Loucy (cell line): Measurements from ENCODE around the gene EMP1.

ENCODE experiments used
- H2AFZ ChIP-seq: fragments of 200-600 bp; sonication (generic); 2 replicates; pipeline ENCODE4 v1.6.0; 2016; ENCODE audit warnings: antibody characterized with exemption, mild to moderate bottlenecking, low read length, moderate library complexity
- H3F3A ChIP-seq: fragments of 200-600 bp; 2 replicates; pipeline ENCODE4 v1.6.0; 2016; ENCODE audit warnings: antibody characterized with exemption, low read depth, mild to moderate bottlenecking
- H3K27me3 ChIP-seq: fragments of 200-600 bp; sonication (generic); 2 replicates; pipeline ENCODE4 v1.6.1; 2014; ENCODE audit warnings: low read length, mild to moderate bottlenecking; ENCODE audit not compliant: insufficient read depth, poor library complexity, severe bottlenecking
- H3K36me3 ChIP-seq: fragments of 200-600 bp; sonication (generic); 2 replicates; pipeline ENCODE4 v1.6.1; 2016; ENCODE audit warnings: low read length; ENCODE audit not compliant: insufficient read depth
- H3K4me1 ChIP-seq: fragments of 200-600 bp; sonication (generic); 2 replicates; pipeline ENCODE4 v1.5.1; 2014; ENCODE audit warnings: low read length, mild to moderate bottlenecking; ENCODE audit not compliant: insufficient read depth, poor library complexity, severe bottlenecking
- H3K4me2 ChIP-seq: fragments of 200-600 bp; sonication (generic); 2 replicates; pipeline ENCODE4 v1.6.0; 2014; ENCODE audit warnings: antibody characterized with exemption, low read length, low read depth, mild to moderate bottlenecking; ENCODE audit not compliant: poor library complexity, severe bottlenecking
- H3K4me3 ChIP-seq: fragments of 200-600 bp; sonication (generic); 2 replicates; pipeline ENCODE4 v1.5.1; 2014; ENCODE audit warnings: low read length, mild to moderate bottlenecking, mixed read lengths; ENCODE audit not compliant: poor library complexity, severe bottlenecking
- H3K79me2 ChIP-seq: fragments of 200-600 bp; sonication (generic); 2 replicates; pipeline ENCODE4 v1.6.1; 2014; ENCODE audit warnings: low read length; ENCODE audit not compliant: insufficient read depth
- H3K9ac ChIP-seq: fragments of 200-600 bp; sonication (generic); 2 replicates; pipeline ENCODE4 v1.6.0; 2014; ENCODE audit warnings: mild to moderate bottlenecking, low read depth, low read length, moderate library complexity; ENCODE audit not compliant: poor library complexity, severe bottlenecking
- H3K9me2 ChIP-seq: fragments of 200-600 bp; sonication (generic); replicated peaks from 2 replicates; pipeline ENCODE4 v1.6.1; 2016; ENCODE audit warnings: low read depth, low read length, mixed read lengths
- H3K9me3 ChIP-seq: fragments of 200-600 bp; sonication (generic); 2 replicates; pipeline ENCODE4 v1.6.1; 2014; ENCODE audit warnings: mild to moderate bottlenecking, antibody characterized with exemption, low read length, low read depth; ENCODE audit not compliant: insufficient read depth
- H4K20me1 ChIP-seq: fragments of 200-600 bp; sonication (generic); 2 replicates; pipeline ENCODE4 v1.6.0; 2014; ENCODE audit warnings: antibody characterized with exemption, low read length, mild to moderate bottlenecking; ENCODE audit not compliant: insufficient read depth, poor library complexity, severe bottlenecking
- EZH2phosphoT487 ChIP-seq: fragments of 200-600 bp; IDR thresholded peaks from 2 replicates; pipeline ENCODE4 v1.6.1; 2018; ENCODE audit warnings: antibody characterized with exemption, mild to moderate bottlenecking, moderate library complexity, borderline replicate concordance
- TF ChIP-seq, protein P1 (sequence below): fragments of 200-600 bp; sonication (generic); conservative IDR thresholded peaks from 2 replicates; pipeline ENCODE4 v1.5.1; 2014; ENCODE audit warnings: mild to moderate bottlenecking, antibody characterized with exemption, low read length

The EMP1 gene

DNA sequence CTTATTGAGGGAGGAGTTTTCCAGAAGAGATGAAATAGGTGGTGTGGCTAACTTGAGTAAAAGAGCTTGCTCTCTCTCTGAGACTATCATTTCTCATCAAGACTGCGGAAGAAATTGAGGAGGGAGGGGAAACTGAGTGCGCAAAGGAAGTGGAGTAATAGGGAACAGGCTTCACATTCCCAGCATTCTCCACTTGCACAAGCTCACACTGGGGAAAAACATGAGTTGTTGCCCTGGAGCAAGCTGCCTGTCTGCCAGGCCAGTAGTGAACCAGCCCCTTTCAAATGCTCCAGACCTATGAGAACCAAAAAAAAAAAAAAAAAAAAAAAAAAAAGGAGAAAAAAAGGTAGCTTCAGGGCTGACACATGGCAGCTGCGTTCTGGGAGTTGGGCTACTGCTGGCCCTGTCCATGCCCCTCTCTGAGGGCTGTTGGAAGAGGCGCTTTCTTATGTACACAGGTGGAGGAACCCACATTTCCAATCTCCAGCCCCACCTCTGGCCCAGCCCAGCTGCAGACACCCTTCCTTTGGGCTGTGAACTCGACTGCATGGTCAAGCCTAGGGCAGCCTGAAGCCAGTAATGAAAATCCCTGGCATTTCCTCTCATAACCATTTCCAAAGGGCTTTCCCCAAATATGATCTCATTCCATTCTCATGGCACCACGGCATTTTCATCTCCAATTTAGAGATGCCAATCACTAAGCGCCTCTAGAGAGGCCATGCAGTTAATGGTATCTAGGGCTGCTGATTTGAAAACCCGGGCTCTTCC is 32.5 kb upstream of the EMP1 start:
- Histone ChIP-seq H3K9me3 (peaks cover 4% of the 10 kb centered on the region; the same call in 1 of the 2 replicates), H3K27me3 (no peaks in the 10 kb centered on the region), H3K9ac (peak overlapping the region; percentile 83), H3K9me2 (no peaks in the 10 kb centered on the region), H3F3A (peaks cover 17% of the 10 kb centered on the region), H3K79me2 (no peaks in the 10 kb centered on the region), H3K36me3 (no peaks in the 10 kb centered on the region), H3K4me3 (no peak overlapping the region), H3K4me2 (peak overlapping the region; percentile 82), H4K20me1 (no peaks in the 10 kb centered on the region), H3K4me1 (peaks cover 52% of the 10 kb centered on the region), H2AFZ (no peak overlapping the region)
- TF ChIP-seq, protein P1, sequence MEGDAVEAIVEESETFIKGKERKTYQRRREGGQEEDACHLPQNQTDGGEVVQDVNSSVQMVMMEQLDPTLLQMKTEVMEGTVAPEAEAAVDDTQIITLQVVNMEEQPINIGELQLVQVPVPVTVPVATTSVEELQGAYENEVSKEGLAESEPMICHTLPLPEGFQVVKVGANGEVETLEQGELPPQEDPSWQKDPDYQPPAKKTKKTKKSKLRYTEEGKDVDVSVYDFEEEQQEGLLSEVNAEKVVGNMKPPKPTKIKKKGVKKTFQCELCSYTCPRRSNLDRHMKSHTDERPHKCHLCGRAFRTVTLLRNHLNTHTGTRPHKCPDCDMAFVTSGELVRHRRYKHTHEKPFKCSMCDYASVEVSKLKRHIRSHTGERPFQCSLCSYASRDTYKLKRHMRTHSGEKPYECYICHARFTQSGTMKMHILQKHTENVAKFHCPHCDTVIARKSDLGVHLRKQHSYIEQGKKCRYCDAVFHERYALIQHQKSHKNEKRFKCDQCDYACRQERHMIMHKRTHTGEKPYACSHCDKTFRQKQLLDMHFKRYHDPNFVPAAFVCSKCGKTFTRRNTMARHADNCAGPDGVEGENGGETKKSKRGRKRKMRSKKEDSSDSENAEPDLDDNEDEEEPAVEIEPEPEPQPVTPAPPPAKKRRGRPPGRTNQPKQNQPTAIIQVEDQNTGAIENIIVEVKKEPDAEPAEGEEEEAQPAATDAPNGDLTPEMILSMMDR: no peak
- no peak for TF ChIP-seq EZH2phosphoT487

- no peaks in the 10 kb centered on the region for H3K27me3 ChIP-seq
- H3K9me2 ChIP-seq: no peaks in the 10 kb centered on the region
- H2AFZ ChIP-seq: no peak overlapping the region
- peaks cover 4% of the 10 kb centered on the region; the same call in 1 of the 2 replicates for H3K9me3 ChIP-seq
- no peaks in the 10 kb centered on the region for H3K36me3 ChIP-seq
- H3F3A ChIP-seq: peaks cover 17% of the 10 kb centered on the region
- H4K20me1 ChIP-seq: no peaks in the 10 kb centered on the region
- H3K4me3 ChIP-seq: peak overlapping the region; percentile 65
- peak overlapping the region; percentile 82 for H3K4me2 ChIP-seq
- H3K4me1 ChIP-seq: peaks cover 62% of the 10 kb centered on the region
- no peaks in the 10 kb centered on the region for H3K79me2 ChIP-seq
- peak overlapping the region; percentile 83 for H3K9ac ChIP-seq
- TF ChIP-seq, protein P1: no peak
- TF ChIP-seq EZH2phosphoT487: no peak
Measured at GRCh38 chr12:13164921-13165616, 31.5 kb upstream of the EMP1 start.

- H3K9me2 ChIP-seq: no peaks in the 10 kb centered on the region
- peak overlapping the region; percentile 65 for H3K4me3 ChIP-seq
- no peak overlapping the region for H2AFZ ChIP-seq
- peaks cover 68% of the 10 kb centered on the region for H3K4me1 ChIP-seq
- TF ChIP-seq EZH2phosphoT487: no peak
- TF ChIP-seq, protein P1: no peak
- H3K79me2 ChIP-seq: no peaks in the 10 kb centered on the region
- peaks cover 4% of the 10 kb centered on the region; the same call in 1 of the 2 replicates for H3K9me3 ChIP-seq
- H3K9ac ChIP-seq: peak overlapping the region; percentile 83
- H3K27me3 ChIP-seq: no peaks in the 10 kb centered on the region
- no peaks in the 10 kb centered on the region for H3K36me3 ChIP-seq
- no peaks in the 10 kb centered on the region for H4K20me1 ChIP-seq
- H3F3A ChIP-seq: peaks cover 17% of the 10 kb centered on the region
- H3K4me2 ChIP-seq: peak overlapping the region; percentile 82
Measured at GRCh38 chr12:13165617-13166041, 30.9 kb upstream of the EMP1 start.
